Endothelial cell of umbilical vein (primary cell): ENCODE data around the gene TRMT2A.
A peak's percentile ranks its signal among the peaks of the same experiment; 100 is the strongest.

Source experiments
- EZH2 ChIP-seq: IDR thresholded peaks from 2 replicates; pipeline ENCODE4 v1.6.1; 2012; ENCODE audit warnings: borderline replicate concordance, low read depth, mild to moderate bottlenecking, moderate library complexity, low read length, inconsistent platforms; ENCODE audit not compliant: severe bottlenecking
- JUN ChIP-seq: IDR thresholded peaks from 2 replicates; pipeline ENCODE4 v1.6.1; 2011; ENCODE audit warnings: borderline replicate concordance, low read depth; ENCODE audit not compliant: insufficient read length, insufficient read depth
- MYC ChIP-seq: IDR thresholded peaks from one replicate; pipeline ENCODE4 v1.6.1; 2011; ENCODE audit warnings: mild to moderate bottlenecking, low read depth, low read length
- POLR2A ChIP-seq: IDR thresholded peaks from 2 replicates; pipeline ENCODE4 v1.6.1; 2012; ENCODE audit warnings: low read depth, mild to moderate bottlenecking, control low read depth, low read length
- POLR2AphosphoS5 ChIP-seq: IDR thresholded peaks from 2 replicates; pipeline ENCODE4 v1.6.1; 2012; ENCODE audit warnings: low read depth, mild to moderate bottlenecking, control low read depth, low read length, moderate library complexity; ENCODE audit not compliant: insufficient read depth
- TF ChIP-seq, protein P1 (sequence below), 2 donors: IDR thresholded peaks; 1 replicate in 1 of 2; 2 replicates in 1 of 2; pipeline ENCODE4 v1.5.1; 2011; ENCODE audit warnings: low read length in 2 of 2, mild to moderate bottlenecking in 2 of 2, moderate library complexity in 2 of 2, control low read depth in 1 of 2, inconsistent platforms in 1 of 2, low read depth in 1 of 2; ENCODE audit not compliant: insufficient read depth in 1 of 2; ENCODE audit errors: extremely low read depth in 1 of 2
- TF ChIP-seq, protein P2 (sequence below): IDR thresholded peaks from 2 replicates; pipeline ENCODE4 v1.6.1; 2011; ENCODE audit not compliant: insufficient read depth, insufficient read length

DNA sequence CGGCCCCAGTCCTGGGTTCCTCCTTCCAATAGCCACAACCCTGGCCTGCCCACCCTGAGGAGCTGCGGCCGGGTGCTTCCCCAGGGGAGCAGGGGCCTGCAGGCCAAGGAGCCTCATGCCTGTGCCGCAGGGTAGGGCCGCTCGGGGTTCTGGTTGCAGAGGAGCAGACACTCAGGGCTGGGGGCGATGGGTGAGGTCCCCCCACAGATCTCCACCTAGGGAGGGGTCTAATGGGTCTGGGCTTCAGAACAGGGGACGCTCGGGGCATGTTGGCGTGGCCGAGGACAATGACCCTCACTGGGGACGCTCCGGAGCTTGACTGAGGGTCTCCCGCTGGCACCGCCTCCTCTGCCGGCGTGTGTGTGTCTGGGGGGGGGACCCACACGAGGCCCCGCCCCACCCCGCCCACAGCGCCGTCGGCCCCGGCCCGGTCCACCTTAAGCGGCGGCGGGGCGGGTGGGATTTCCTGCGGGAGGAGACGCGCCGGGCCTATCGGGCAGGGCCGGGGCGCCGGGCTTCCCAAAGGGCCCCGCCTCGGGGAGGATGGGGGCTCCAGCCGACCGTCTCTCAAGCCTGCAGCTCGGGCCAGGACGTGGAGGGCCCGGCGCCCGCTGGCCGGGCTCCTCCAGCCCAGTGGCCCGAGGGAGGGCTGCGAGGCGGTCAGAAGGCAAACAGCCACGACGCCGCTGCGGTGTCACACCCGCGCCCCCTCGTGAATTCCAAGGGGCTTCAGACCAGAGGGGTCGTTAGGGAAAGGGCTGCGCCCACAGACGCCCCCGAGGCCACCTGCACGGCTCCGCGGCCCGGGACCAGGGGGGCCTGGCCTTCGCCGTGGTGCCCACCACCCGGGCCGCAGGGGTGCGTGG lies 13.9 kb upstream of the TRMT2A start:
- TF ChIP-seq, protein P1, sequence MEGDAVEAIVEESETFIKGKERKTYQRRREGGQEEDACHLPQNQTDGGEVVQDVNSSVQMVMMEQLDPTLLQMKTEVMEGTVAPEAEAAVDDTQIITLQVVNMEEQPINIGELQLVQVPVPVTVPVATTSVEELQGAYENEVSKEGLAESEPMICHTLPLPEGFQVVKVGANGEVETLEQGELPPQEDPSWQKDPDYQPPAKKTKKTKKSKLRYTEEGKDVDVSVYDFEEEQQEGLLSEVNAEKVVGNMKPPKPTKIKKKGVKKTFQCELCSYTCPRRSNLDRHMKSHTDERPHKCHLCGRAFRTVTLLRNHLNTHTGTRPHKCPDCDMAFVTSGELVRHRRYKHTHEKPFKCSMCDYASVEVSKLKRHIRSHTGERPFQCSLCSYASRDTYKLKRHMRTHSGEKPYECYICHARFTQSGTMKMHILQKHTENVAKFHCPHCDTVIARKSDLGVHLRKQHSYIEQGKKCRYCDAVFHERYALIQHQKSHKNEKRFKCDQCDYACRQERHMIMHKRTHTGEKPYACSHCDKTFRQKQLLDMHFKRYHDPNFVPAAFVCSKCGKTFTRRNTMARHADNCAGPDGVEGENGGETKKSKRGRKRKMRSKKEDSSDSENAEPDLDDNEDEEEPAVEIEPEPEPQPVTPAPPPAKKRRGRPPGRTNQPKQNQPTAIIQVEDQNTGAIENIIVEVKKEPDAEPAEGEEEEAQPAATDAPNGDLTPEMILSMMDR (IDR thresholded peaks at IDR 0.05; ENCODE audit: extremely low read depth in 1 of 2, insufficient read depth in 1 of 2, low read depth in 1 of 2, low read length in 2 of 2), result no peak
- TF ChIP-seq POLR2AphosphoS5, result peak; percentile 19
- no peak for TF ChIP-seq MYC
- no peak for TF ChIP-seq JUN
- TF ChIP-seq EZH2, result no peak
- TF ChIP-seq POLR2A, result no peak
- TF ChIP-seq, protein P2, sequence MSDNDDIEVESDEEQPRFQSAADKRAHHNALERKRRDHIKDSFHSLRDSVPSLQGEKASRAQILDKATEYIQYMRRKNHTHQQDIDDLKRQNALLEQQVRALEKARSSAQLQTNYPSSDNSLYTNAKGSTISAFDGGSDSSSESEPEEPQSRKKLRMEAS, result no peak
